HPDE6-E6E7 (cell line): ENCODE results near the gene ICAM2.
A peak's percentile ranks its signal among the peaks of the same experiment; 100 is the strongest.

Experiments
- DNase-seq: peaks from one replicate; pipeline ENCODE4 v3.0.0; 2011; ENCODE audit warnings: missing footprints; ENCODE audit errors: extremely low spot score

ICAM2 gene

DNA sequence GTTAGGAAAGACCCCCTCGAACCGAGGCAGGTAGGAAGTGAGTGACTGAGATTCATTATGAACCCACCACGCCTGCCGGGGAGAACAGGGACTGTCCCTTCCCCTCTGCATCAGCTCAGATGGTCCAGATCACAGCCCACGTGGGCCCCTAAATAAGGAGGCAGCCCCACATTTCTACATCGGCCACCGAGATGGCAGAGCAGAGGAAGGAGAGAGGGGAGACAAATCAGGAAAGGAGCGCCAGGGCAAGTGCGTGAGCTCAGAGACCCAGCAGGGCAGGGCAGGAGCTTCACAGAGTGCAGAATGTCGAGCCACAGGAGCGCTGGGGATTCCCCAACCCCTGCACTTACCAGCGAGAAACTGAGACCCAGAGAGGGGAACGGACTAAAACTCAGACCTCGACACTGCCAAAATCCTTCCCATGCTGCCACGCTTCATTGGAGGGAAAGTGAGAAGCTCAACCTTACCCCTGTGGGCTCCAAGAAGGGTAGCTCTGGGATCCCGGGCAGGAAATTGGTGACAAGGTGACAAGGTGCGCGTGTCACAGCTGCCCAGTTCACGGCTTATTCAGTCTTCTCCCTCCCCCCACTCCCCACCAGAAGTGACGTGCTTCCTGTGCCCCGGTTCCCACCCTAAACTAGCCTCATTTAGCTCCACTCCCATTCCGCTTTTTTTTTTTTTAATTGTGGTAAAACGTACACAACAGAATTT is at the start of gene ICAM2:
Gene ICAM2 (minus strand): TSS at position 578 of the 711 bp plus-strand sequence. CDS start 13,942 bp downstream, outside the sequence.
- no peak for DNase-seq

DNA sequence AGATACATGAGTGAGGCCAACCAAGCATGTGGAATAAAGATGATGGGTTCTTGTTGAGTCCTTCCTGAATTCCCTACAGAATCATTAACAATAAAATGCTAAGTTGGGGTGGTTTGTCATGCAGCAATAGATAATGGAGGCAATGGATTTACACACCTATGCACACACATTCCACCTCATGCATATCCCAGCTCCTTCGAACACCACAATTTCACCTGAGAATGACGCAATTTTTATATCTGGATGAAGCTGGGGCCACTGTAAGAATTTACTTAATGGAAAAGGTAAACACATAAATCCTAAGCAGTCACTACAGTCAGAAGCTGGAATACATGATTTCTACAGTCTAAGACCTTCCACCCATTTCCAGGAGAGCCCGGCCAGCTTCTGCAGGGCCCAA is 49.8 kb upstream of the ICAM2 start:
- no peak for DNase-seq

GRCh38 chr17:64069143-64069542 is 48.7 kb upstream of the ICAM2 start:
- no peak for DNase-seq

DNA sequence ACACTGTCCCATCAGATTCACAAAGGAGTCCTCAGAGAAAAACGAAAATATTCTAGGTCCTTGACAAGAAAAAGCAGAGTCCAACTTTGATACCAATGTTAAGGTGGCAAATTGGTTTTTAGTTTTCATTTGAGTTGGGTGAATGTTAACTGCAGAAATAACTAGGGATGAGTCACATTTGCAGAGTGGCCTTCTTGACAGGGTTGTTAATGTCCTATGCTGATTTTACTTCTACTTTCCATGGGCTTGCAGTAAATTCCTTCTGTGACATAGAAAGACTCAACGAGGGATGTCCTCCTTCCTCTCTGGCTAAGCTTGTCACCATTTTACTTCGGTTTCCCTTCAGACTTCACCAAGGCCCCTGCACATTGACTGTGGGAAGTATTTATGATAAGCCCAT is 47.2 kb upstream of the ICAM2 start:
- no peak for DNase-seq

- no peak for DNase-seq
Measured at GRCh38 chr17:64066716-64067115, 46.3 kb upstream of the ICAM2 start.

- DNase-seq = no peak
Measured at GRCh38 chr17:64065161-64065560, 44.7 kb upstream of the ICAM2 start.

- DNase-seq = no peak
Measured at GRCh38 chr17:64064331-64064730, 43.9 kb upstream of the ICAM2 start.

DNA sequence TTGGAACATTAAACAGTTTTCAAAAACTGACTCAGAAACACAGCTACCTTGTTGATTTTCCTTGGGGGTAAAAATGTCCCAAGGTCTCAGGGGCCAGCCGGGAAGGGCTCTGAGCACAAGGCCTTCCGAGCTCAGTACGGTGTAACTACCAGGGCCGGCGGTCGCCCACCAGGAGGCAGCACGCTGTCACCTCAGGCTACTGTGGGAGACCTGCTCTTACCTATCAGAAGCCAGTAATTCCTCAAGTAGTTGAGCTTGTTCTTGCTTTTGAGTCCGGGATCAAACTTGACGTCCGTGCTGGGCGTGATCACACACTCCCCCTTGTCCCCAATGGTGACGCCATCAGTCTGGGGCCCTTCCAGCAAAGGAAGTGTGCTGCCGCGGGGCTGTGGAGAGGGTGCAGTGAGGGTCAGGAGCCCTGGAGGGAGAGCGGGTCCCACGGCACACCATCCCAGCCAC is 43.4 kb upstream of the ICAM2 start:
- DNase-seq = no peak

DNA sequence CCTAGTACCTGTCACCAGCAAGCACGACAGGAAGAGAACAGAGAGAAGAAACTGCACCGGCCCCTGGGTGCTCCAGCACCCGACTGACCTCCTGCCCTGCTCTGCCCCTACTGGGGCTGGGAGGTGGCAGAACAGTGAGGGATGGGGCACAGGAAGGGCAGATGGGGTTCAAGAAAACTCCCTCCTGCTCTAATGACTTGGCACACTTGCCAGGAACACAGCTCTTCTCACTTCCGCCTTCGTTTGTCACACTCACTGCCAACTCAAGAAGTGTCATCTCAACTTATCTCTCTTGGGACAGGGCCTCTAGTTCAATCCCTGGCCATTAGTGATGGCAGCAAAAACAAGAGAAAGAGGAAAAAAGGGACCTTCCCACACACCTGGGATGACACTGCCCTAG is 42.7 kb upstream of the ICAM2 start:
- no peak for DNase-seq

DNA sequence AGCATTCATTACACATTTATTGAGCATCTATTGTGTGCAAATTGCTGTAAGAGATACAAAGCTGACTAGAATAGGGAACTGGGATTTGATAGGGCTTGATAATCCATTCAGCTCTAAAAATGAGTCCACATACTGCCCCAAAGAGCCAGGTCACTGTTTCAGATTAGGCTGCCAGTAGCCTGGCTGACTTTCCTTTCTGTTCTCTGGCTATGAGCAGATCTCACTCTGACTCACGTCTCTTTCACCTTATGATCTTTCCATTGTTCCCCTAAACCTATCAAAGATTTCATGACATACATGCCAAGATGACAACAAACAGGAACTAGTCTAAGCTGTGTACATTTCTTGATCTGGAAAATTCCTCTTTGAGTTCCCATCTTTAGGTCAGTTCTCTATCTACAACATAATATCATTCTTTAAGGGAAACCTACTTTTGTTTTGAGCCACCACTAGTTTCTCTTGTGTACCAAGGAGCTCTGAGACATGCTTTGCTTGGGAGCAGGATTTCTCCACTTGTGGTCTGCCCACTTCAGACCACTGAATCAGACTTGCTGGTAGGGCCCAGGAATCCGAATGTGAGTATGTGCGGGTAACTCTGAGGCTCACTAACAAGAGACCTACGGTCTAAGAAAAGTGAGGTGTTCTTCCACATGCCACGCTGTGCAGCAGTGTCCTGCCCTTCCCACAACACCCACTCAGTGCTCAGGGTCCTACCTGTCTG is 40.9 kb upstream of the ICAM2 start:
- DNase-seq = peak; percentile 75

- no peak for DNase-seq
Measured at GRCh38 chr17:64060331-64060730, 39.9 kb upstream of the ICAM2 start.

DNA sequence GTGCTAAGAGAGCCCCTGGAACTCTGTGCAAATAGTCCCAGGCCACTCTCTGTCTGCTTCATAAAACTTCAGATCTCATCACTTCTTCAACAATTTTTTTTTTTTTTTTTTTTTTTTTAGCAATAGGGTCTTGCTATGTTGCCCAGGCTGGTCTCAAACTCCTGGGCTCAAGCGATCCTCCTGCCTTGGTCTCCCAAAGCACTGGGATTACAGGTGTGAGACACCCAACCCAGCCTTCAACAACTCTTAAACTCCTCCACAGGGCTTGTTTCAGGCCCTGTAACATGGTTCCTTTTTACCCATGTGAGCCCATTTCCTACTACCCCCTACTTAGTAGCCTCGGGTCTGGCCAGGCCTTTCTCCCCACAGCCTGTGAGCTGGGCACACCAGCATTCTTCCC is 39.3 kb upstream of the ICAM2 start:
- no peak for DNase-seq

DNA sequence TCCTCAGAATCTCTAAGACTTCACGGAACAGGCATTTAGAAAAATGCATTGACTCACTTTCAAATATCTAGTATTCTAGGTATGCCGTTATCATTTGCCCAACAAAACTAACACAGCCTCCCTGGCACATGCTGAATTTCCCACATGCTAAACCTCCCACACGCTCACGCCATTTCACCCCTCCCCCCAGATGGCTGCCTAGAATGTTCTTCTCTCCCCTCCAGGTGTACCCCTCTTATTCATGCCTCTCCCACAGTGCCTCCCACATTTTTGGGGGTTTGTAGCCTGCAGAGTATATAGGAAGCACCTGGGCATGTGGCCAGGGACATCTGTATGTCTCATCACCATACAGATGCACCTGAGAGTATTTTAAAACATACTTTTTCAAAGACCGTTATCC is 38.2 kb upstream of the ICAM2 start:
- no peak for DNase-seq

DNA sequence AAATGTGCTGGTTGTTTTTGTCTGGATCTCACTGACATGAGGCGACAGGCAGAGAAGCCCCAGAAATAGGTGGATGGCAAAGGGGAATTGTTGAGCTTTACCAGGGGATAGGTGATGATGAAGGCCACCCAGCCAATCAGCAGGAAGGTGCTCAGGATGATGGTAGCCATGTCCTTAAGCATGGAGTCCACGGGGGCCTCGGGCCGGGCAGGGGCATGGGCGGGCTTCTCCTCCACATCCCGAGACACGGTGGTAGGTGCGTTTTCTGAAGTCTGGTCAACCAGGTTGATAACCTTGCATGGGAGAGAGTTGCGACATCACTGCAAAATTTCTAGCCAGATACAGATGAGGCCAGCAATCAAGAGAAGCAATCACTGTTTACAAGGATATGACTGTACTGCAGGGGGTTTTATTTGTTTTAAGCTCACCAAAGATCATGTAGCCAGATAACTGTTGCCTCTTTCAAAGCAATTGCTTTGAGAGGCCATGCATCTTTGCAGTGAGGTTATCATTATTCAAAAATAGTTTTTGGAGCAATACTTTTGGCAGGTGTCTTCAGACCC is 37.3 kb upstream of the ICAM2 start:
- no peak for DNase-seq

- peak; percentile 43 for DNase-seq
Measured at GRCh38 chr17:64056269-64057005, 36.0 kb upstream of the ICAM2 start.

GRCh38 chr17:64055183-64056142 is 35.0 kb upstream of the ICAM2 start:
- no peak for DNase-seq

GRCh38 chr17:64054304-64054703 is 33.9 kb upstream of the ICAM2 start:
- DNase-seq = no peak

- DNase-seq = no peak
Measured at GRCh38 chr17:64053101-64053500, 32.7 kb upstream of the ICAM2 start.

GRCh38 chr17:64051153-64051552 is 30.7 kb upstream of the ICAM2 start:
- no peak for DNase-seq

GRCh38 chr17:64048805-64049204 is 28.4 kb upstream of the ICAM2 start:
- no peak for DNase-seq

- no peak for DNase-seq
Measured at GRCh38 chr17:64045176-64045575, 24.7 kb upstream of the ICAM2 start.
